Measurements from ENCODE around the gene TMEM132D.

DNA sequence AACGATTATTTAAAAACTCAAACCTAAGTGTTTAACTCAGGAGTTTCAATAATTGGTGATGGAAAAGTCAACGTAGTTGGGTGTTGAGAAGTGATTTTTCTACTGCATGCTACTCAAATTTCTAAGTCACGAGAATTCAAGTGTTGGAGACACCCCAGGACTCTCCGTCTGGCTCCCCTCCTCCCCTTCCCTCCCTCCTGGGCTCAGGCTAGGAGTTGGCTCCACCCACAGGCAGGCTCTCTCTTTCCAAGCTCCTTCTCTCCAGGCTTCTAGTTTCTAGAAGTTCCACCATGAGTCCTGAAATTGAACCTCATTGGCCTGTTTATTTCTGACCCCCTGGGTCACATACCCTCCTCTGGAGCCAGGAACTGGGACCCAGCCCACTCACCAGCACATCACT is 73.0 kb downstream of the TMEM132D start:
- TF ChIP-seq, protein P1, sequence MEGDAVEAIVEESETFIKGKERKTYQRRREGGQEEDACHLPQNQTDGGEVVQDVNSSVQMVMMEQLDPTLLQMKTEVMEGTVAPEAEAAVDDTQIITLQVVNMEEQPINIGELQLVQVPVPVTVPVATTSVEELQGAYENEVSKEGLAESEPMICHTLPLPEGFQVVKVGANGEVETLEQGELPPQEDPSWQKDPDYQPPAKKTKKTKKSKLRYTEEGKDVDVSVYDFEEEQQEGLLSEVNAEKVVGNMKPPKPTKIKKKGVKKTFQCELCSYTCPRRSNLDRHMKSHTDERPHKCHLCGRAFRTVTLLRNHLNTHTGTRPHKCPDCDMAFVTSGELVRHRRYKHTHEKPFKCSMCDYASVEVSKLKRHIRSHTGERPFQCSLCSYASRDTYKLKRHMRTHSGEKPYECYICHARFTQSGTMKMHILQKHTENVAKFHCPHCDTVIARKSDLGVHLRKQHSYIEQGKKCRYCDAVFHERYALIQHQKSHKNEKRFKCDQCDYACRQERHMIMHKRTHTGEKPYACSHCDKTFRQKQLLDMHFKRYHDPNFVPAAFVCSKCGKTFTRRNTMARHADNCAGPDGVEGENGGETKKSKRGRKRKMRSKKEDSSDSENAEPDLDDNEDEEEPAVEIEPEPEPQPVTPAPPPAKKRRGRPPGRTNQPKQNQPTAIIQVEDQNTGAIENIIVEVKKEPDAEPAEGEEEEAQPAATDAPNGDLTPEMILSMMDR (IDR thresholded peaks at IDR 0.05; ENCODE audit: low read depth, low read length, missing input control), result no peak
- TF ChIP-seq SP1 (IDR thresholded peaks at IDR 0.05), result no peak
- TF ChIP-seq ATF3 (IDR thresholded peaks at IDR 0.05), result no peak
- no peak for TF ChIP-seq YY1 (IDR thresholded peaks at IDR 0.05)
- TF ChIP-seq MAX (IDR thresholded peaks at IDR 0.05), result no peak

All from liver (tissue), 3 donors.